ENCODE data around the gene AGGF1. TPM values are rescaled to one million over a fixed set of nuclear protein-coding genes. Genes with fewer than 3 reads are reported as not detected.

Gene AGGF1
- total and polyA plus RNA-seq, 2 experiments from 2014 or later: 24.4 to 27.5 TPM

GRCh38 chr5:77024490-77024889 lies 5.7 kb upstream of the AGGF1 start (continued):
- no peak for TF ChIP-seq ZNF462 (CRISPR knock-in tag; IDR thresholded peaks at IDR 0.05)
- no peak for TF ChIP-seq NANOG (IDR thresholded peaks at IDR 0.05; ENCODE audit: borderline replicate concordance)
- no peak for TF ChIP-seq CREB1 (CRISPR knock-in tag; IDR thresholded peaks at IDR 0.05; ENCODE audit: low read depth)
- TF ChIP-seq ZNF114 (CRISPR knock-in tag; IDR thresholded peaks at IDR 0.05): no peak
- no peak for TF ChIP-seq CTCF (conservative IDR thresholded peaks at IDR 0.05; ENCODE audit: low read depth in 2 of 2)
- TF ChIP-seq EZH2 (IDR thresholded peaks at IDR 0.05; ENCODE audit: low read depth, unreplicated experiment): no peak

- H3K27ac ChIP-seq (ENCODE audit: low read depth): no peak overlapping the region
- H3K4me1 Mint-ChIP-seq: peaks cover 6% of the 10 kb centered on the region
- H4K20me1 ChIP-seq (replicated peaks; ENCODE audit: insufficient read depth): no peaks in the 10 kb centered on the region
- peaks cover 3% of the 10 kb centered on the region; the same call in 1 of the 2 replicates for H3F3A ChIP-seq (replicated peaks; ENCODE audit: low read depth)
- peaks cover 27% of the 10 kb centered on the region for H3K9me3 Mint-ChIP-seq
- H3K4me3 ChIP-seq: no peak overlapping the region
- DNase-seq (ENCODE audit: low spot score): no peak
- H3K79me2 ChIP-seq (replicated peaks; ENCODE audit: insufficient read depth): 0 out of 2 replicates have a peak, but pooled peaks cover 5% of the 10 kb centered on the region
- peaks cover 8% of the 10 kb centered on the region; the same call in 1 of the 2 replicates for H3K27me3 ChIP-seq (ENCODE audit: insufficient read depth)
- peaks cover 10% of the 10 kb centered on the region for H3K27me3 Mint-ChIP-seq (ENCODE audit: insufficient read depth, low read depth, poor library complexity)
- ATAC-seq: no peak
- H3K4me1 ChIP-seq (ENCODE audit: insufficient read depth): no peaks in the 10 kb centered on the region
- peaks cover 30% of the 10 kb centered on the region for H3K36me3 Mint-ChIP-seq (ENCODE audit: low read depth)
- peaks cover 11% of the 10 kb centered on the region; the same call in 1 of the 2 replicates for H3K36me3 ChIP-seq (ENCODE audit: insufficient read depth)
- H2AFZ ChIP-seq: no peak overlapping the region
- H3K4me2 ChIP-seq: no peak overlapping the region
- no peak overlapping the region for H3K27ac Mint-ChIP-seq
- no peak overlapping the region for H3K4me3 Mint-ChIP-seq
- 0 out of 2 replicates have a peak, but pooled peaks cover 5% of the 10 kb centered on the region for H3K9me2 ChIP-seq (ENCODE audit: insufficient read depth)
- TF ChIP-seq ETS1 (IDR thresholded peaks at IDR 0.05): no peak
- TF ChIP-seq REST (IDR thresholded peaks at IDR 0.05; ENCODE audit: unreplicated experiment): no peak
- TF ChIP-seq JUNB (IDR thresholded peaks at IDR 0.05; ENCODE audit: unreplicated experiment): no peak
- no peak for TF ChIP-seq POLR2AphosphoS5 (IDR thresholded peaks at IDR 0.05; ENCODE audit: low read depth)
- TF ChIP-seq ZNF331 (CRISPR knock-in tag; IDR thresholded peaks at IDR 0.05; ENCODE audit: low read depth): no peak
- TF ChIP-seq CREB1 (CRISPR knock-in tag; IDR thresholded peaks at IDR 0.05; ENCODE audit: low read depth): no peak
- TF ChIP-seq EZH2 (IDR thresholded peaks at IDR 0.05; ENCODE audit: low read depth, unreplicated experiment): no peak
- no peak for TF ChIP-seq STAT1 (IDR thresholded peaks at IDR 0.05; ENCODE audit: unreplicated experiment)
These were observed 1.4 kb upstream of the AGGF1 start for GRCh38 chr5:77028631-77029375.
